22Rv1 (cell line): ENCODE data around the gene LDLRAD4.

Experiments used
- ZFX ChIP-seq: fragments of 450-650 bp; IDR thresholded peaks from 2 replicates; pipeline ENCODE4 v1.6.1; 2017; ENCODE audit warnings: antibody characterized with exemption, borderline replicate concordance
- TF ChIP-seq, protein P1 (sequence below): fragments of 450-650 bp; IDR thresholded peaks from 2 replicates; pipeline ENCODE4 v1.5.1; 2017; ENCODE audit warnings: mild to moderate bottlenecking

DNA sequence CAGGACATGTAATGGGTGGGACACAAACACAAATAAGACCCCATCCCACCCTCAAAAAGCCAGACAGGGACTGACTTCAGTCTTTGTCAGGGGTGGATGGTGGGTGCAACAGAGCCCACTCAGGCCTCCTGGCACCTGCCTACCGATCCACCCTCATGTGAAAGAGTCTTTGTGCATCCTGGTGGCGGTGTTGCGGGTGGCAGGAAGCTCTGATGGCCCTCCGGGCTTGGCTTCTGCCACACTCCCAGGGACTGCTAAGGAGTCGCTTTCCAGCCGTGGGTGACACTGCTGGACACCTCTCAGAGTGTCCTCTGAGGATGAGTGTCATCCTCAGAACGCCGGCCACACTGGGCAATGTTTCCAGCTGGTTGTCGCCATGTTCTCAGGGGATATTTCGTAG lies 92.6 kb downstream of the LDLRAD4 start:
- TF ChIP-seq, protein P1, sequence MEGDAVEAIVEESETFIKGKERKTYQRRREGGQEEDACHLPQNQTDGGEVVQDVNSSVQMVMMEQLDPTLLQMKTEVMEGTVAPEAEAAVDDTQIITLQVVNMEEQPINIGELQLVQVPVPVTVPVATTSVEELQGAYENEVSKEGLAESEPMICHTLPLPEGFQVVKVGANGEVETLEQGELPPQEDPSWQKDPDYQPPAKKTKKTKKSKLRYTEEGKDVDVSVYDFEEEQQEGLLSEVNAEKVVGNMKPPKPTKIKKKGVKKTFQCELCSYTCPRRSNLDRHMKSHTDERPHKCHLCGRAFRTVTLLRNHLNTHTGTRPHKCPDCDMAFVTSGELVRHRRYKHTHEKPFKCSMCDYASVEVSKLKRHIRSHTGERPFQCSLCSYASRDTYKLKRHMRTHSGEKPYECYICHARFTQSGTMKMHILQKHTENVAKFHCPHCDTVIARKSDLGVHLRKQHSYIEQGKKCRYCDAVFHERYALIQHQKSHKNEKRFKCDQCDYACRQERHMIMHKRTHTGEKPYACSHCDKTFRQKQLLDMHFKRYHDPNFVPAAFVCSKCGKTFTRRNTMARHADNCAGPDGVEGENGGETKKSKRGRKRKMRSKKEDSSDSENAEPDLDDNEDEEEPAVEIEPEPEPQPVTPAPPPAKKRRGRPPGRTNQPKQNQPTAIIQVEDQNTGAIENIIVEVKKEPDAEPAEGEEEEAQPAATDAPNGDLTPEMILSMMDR: no peak
- no peak for TF ChIP-seq ZFX
